ENCODE measurements around the gene TMEM254.
"Not testable (repeated sequence)": the region's sequence is repeated elsewhere in the genome, so short reads cannot be mapped to it uniquely, and the experiment has no call there.

TMEM254 gene, protein sequence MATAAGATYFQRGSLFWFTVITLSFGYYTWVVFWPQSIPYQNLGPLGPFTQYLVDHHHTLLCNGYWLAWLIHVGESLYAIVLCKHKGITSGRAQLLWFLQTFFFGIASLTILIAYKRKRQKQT

DNA sequence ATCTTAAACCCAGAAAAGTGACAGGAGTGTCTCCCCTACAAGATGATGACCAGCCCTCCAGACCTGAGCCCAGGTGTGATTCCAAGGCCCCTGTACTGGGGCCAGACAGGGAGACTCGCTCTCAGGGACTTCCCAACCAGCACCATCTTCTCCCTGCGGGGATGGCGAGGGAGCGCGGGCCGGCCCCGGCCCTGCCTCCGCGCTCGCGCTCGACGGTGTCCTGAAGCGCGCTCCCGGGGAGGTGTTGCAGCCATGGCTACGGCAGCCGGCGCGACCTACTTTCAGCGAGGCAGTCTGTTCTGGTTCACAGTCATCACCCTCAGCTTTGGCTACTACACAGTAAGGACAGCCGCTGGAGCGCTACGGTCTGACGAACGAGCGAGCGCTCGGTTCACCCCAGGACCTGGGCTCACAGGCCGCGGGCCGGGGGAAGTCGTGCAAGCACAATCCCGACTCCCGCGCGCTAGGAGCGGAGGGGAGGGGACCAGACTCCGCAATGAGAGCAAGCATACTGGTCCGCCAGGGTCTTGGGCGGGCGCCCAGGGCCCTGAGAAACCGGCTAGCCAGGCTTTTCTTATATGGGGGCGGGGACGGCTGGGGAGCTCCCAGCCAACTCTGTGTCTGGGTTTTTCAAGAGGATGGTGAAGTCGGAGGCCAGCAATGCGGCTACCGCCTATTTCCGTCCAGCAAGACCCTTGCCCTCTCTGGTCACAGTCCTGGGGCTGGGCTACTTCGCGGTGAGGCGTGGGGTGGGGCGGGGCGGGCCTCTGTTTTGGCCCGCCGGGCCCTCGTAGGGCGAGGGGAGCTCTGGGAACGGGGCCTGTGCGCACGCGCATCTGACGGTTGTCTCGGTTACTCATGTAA lies at the start of gene TMEM254:
Gene TMEM254 (plus strand): TSS at position 218 of the 864 bp plus-strand sequence. CDS start 35 bp downstream, at position 253.
- DNase-seq: peak; percentile 59

DNA sequence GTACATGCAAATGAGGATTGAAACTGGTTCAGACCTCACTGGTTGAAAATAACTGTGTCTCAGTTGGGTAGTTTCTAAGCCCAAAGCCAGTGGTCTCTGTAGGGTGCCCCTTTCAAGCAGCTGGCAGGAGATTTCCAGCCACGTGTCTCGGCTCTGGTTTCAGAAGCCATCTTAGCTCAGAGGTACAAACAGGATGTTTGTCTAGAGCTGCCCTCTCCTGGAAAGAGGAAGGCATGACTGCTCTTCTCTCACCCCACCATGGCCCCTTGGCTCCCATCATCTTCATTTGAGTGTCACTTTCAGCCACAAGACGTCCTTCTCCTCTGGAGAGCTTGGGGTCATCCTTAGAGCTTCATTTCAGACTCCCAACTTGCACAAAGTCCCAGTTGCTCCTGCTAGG lies 49.3 kb upstream of the TMEM254 start:
- DNase-seq: not testable (repeated sequence)

DNA sequence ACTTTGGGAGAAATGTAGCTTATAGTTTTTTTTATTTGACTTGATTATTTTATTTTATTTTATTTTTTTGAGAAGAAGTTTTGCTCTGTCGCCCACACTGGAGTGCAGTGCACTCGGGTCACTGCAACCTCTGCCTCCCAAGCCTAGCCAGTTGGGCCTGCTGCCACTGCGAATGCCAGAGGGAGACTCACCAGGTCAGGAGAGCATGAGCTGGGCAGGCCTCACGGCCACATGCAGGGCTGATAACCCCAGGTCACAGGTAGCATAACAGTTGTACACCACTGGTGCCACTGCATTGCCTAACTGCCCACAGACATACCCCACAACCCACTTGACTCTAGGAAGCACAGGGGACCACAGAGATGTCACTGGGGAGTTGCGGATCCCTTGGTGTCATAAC lies 48.6 kb upstream of the TMEM254 start:
- not testable (repeated sequence) for DNase-seq

DNA sequence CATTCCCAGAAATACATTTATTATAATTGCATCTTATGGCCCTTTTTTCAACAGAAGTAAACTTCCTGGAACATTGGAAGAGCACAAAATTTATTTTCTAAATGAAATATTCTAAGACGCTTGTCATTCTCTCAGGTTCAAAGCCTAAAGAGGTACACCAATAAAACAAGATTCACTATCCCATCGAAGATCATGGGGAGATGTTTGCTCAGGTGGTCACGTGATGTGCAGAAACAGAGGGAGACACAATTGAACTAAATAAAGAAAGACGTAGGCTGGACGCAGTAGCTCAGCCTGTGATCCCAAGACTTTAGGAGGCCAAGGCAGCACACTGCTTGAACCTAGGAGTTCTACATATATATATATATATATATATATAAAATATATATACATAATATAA lies 46.0 kb upstream of the TMEM254 start:
- DNase-seq: no peak

DNA sequence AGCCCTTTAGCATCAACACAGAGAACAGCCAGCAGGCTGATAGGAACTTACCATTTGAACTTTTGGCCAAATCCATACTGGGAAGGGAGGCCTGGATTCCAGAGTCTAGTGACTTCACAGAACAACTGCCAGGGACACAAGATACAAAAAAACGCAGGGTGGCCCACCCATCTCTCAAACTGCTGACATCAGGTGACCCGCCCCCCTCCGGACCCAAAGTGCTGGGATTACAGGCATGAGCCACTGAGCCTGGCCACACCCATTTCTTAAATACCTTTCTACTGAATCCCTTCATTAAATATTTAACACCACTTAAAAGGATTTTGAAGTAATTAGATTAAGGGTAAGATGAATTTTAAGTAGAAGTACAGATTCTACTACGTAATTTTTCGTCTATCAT lies 43.7 kb upstream of the TMEM254 start:
- not testable (repeated sequence) for DNase-seq

DNA sequence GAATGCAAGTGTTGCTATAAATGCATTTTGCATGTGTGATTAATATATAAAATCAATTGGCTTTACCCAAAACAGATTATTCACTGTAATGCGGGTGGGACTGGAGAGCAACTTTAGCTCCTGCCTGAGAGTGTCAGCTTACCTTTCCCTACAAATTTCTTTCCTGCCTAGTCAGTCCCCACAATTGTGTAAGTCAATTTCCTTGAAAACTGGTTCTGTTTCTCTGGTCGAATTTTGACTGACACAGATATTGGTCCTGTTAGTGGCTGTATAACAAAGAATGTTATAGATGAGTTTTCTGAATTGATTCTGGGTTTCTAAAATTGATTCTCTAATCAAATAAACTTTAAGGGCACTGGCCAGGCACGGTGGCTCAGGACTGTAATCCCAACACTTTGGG lies 43.0 kb upstream of the TMEM254 start:
- DNase-seq: not testable (repeated sequence)

DNA sequence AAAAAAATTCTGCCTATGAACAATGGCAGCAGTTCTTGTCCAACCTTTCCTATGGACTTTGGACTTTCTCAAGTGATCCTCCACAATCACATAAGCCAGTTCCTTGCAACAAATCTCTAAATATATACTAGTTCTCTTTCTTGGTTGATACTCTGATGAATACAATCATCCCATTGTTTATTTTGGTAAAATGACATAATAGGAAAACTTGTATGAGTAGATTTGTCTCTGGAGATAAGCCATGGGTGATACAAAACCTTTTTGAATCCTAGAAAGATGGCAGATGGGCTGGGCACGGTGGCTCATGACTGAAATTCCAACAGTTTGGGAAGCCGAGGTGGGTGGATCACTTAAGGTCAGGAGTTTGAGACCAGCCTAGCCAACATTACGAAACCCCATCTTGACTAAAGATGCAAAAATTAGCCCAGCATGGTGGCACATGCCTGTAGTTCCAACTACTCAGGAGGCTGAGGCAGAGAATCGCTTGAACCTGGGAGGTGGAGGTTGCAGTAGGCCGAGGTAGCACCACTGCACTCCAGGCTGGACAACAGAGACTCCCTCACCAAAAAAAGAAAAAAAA lies 41.5 kb upstream of the TMEM254 start:
- not testable (repeated sequence) for DNase-seq

DNA sequence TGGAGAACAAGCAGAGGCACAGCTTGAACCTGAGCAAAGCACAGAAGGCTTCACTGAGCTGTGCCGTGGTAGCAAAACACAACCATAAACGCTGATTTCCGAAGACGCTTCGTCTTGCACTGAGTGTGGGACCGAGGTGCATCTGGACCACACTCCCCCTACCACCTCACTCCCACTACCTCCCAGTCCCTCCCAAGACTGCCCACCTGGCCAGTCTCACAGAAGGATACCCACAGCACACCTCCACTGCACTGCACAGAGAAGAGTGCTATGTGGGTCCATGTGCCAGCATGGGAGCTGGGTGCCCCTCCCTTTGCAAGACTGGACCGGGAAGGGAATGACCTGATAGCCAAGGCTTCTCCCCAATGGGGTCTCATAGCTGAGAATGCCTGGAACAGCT lies 40.2 kb upstream of the TMEM254 start:
- DNase-seq: not testable (repeated sequence)

DNA sequence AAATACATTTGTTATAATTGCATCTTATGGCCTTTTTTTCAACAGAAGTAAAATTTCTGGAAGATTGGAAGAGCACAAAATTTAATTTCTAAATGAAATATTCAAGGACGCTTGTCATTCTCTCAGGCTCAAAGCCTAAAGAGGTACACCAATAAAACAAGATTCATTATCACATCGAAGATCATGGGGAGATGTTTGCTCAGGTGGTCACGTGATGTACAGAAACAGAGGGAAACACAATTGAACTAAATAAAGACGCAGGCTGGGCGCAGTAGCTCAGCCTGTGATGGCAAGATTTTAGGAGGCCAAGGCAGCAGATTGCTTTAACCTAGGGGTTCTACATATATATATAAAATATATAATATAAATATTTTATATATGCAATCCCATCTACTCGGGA lies 37.3 kb upstream of the TMEM254 start:
- DNase-seq: no peak

DNA sequence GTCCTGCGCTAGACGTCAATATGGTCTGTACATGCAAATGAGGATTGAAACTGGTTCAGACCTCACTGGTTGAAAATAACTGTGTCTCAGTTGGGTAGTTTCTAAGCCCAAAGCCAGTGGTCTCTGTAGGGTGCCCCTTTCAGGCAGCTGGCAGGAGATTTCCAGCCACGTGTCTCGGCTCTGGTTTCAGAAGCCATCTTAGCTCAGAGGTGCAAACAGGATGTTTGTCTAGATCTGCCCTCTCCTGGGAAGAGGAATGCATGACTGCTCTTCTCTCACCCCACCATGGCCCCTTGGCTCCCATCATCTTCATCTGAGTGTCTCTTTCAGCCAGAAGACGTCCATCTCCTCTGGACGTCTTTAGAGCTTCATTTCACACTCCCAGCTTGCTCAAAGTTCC lies 33.5 kb upstream of the TMEM254 start:
- peak; percentile 1 for DNase-seq

DNA sequence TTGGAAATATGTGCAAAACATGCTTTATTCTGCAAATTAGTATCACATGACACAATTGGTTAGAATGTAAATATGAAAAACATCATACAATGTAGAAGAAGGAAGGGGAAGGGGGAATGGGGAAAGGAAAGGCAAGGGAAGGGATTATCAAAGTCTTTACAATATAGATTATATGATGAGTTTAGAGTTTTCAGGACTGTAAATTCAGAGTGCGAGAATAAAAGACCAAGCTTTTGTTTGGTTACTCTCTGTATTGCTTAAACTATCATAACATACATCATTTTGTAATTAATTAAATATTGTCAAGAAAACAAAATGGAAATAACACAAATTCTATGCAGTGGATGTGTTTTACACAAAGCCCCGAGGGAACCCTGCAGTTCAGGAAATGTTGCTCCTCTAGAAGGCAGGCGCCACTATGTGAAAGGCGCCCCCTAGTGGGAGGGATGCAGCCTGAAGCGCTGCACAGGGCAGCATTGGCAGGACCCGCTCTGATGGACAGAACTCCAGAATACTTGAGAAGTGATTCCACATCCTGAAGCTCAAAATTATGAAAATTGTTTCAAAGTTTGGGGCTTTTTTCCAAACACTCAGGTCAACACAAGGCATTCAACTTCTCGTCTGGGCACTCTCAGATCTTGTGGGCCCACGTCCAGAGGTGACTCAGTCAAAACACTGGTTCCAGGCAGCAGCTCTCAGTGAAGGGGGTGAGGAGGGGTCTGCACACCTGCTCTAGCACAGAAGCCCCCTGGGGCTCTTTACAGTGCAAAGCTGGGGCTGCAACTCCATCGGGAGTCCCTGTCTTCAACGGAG lies 31.6 kb upstream of the TMEM254 start:
- DNase-seq: peak; percentile 43

DNA sequence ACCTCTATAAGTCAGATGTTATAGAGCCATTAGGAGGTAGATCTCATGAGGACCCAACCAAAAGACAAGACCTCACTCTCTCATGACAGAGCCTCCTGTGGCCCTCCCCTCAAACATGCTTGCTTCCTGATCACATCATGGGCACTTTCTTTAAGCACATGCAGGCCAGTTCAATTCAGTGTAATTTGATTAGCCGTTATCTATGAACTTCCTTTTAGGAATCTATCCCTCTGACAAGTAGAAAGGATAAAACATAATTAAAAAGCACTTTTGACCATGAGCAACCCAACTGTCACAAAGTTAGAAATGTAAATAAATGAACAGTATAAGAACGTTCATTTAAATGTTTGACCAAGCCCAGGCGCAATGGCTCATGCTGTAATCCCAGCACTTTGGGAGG lies 27.7 kb upstream of the TMEM254 start:
- DNase-seq: no peak

DNA sequence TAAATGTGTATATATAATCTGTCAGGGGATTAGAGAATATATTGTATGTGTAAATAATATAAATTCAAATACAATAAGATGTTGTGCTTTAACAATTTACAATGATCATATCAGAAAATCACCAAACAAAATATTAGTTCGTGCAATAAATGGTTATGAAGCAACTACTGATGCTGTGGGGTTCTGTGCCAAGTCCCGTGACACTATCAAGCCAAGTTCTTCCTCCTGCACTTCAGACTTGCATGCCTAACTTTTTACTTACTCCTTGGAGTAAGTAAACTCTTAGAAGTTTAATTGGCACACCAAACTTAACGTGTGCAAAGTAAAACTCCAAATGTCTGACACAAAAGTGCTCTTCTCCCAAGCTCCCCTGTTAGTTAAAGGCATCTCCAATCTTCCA lies 26.5 kb upstream of the TMEM254 start:
- no peak for DNase-seq

DNA sequence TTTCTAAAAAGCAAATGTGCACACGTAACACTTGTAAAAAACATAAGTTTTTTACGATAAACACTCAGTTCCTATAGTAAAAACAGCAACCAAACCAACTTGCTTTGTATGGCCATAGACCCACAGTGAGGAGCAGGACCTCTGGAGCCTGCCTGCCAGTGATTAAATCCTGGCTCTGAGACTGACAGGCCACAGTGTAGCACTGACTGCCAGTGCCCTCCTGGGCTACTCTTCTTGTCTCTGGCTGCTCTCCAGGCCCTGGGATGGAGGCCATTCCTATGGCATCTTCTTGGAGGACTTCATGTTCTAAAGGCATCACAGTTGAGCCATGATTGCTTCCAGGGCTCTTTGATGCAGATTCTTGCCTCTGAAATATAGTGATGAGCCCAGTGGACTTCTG lies 22.7 kb upstream of the TMEM254 start:
- no peak for DNase-seq

DNA sequence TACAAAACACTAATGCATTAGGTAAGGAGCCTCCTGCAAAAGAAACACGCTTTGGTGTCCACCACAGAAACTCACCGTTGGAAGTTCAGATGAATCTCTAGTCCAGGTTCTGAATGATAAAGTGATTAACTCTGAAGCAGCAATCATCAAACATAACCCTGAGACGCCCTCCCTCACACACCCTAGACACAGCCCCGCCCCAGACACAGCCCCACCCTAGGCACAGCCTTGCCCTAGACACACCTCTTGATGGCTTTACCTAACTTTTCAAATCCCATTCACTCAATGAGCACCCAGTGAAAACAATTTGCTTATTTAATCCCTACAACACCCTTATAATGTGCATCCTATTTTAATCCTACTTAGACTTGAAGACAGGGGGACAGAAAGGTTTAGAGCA lies 21.3 kb upstream of the TMEM254 start:
- DNase-seq: no peak

DNA sequence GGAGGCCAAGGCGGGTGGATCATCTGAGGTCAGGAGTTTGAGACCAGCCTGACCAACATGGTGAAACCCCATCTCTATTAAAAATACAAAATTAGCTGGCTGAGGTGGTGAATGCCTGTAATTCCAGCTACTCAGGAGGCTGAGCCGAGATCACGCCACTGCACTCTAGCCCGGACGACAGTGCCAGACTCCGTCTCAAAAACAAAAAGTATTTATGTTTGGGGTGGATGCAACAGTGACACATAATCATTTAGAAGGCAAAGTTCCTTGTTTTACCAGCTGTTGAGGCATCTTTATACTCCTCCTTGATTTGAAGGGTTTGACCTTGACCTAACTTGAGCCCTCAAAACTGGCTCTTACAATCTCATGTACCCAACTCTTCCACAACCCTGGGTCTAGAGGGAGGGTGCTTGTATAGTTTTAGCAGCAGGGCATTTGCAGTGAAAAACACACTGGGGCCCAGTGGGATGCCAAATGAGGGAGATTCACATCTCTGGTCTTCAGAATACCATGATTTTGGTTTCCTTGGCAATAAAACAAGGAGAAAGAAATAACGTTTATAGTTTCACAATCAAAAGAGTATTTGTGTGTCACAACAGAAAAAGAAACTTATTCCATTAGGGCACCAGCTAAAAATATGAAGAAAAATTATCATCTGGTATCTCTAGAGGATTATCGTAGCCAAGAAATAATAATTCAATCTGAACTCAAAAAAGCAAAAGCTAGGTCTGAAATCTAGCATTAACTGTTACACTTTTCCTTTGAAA lies 14.2 kb upstream of the TMEM254 start:
- DNase-seq: no peak

DNA sequence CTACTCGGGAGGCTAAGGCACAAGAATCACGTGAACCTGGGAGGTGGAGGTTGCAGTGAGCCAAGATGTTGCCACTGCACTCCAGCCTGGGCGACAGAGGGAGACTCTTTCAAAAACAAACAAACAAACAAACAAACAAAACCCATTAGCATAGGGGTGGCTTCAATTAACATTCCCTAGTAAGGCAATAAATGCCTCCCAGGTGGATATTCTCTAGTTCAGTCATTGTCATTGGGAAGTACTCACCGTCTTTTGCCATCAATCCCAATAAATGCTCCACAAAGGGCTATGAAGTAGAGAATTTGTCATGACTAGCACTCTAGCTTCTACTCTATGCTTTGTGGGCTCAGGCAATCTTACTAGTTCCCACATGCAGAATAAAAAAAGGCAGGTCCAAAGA lies 11.7 kb upstream of the TMEM254 start:
- no peak for DNase-seq

DNA sequence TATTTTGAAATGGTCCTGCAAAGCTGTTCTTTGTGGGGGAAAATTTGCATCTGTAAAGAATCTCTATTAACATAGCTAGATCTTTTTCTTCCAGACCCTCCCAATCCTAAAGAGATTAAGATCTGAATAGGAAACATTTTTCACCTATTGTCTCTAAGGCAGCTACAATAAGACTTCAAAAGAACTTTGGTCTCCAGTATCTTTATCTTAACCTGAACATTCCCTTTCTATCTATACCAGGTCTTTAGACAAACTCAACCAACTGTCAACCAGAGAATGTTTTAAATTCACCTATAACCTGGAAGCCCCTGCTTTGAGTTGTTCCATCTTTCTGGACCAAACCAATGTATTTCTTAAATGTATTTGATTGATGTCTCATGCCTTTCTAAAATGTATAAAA lies 10.6 kb upstream of the TMEM254 start:
- DNase-seq: not testable (repeated sequence)

DNA sequence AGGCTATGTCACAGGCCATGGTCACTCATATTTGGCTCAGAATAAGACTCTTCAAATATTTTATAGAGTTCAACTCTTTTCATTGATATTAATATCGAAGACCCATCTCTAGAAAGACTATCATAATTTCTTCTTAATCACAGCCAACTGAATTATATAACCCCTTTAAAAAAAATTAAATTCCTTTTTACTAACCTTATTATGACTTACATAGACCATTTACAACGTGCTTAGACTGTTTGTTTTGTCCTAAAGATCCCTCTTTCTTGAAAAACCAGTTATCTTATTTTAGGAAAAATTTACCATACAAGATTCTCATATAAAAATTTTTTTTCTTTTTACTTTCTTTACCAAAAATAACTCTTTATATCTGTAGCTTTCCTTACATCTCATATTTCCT lies 10.2 kb upstream of the TMEM254 start:
- DNase-seq: no peak

DNA sequence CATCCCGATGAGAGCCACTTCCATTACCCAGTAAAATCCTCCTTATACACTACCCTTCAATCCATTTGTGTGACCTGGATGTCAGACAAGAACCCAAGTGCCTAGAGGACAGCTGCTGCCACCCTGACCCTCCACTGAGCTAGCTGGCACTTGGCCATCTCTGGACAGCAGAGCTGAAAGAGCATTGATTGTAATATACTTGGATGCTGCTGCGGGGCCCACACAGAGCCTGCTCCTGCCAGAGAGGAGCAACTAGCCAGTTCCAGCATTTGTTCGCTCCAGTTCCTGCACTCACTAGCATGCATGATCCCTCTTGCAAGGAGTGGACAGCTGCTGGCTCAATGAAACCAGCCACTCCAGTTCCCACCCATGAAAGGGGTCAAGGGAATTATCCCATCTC lies 8.4 kb upstream of the TMEM254 start:
- no peak for DNase-seq

DNA sequence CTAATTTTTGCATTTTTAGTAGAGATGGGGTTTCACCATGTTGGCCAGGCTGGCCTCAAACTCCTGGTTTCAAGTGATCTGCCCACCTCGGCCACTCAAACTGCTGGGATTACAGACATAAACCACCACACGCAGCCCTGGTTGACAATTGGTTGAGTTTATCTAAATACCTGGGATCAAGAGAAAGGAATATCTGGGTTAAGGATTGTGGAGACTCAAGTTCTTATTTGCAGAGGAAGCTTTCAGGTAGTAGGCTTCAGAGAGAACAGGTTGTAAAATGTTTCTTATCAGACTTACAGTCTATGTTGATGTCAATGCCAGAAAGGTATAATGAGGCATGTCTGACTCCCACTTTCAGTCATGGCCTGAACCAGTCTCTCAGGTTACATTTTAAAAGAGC lies 5.9 kb upstream of the TMEM254 start:
- DNase-seq: no peak

DNA sequence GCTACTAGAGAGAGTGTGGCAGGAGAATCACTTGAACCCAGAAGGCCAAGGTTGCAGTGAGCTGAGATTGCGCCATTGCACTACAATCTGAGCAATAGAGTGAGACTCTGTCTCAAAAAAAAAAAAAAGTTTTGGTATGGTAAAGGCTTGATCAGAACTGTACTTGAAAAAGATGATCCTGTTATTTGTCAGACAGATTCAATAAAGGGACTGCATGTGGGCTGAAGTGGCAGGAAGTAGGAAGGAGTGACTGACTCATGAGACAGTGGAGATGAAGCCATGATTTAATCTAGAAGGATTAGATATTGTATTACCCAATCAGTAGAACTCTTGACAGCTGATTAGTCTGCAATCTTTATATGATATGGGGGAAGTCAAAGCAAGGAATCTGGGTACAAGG lies 2.7 kb upstream of the TMEM254 start:
- DNase-seq: no peak

All from COR-L47 (cell line).